GM23338 (cell line): ENCODE data around the gene LTBR. TPM values are rescaled to one million over a fixed set of nuclear protein-coding genes. Genes with fewer than 3 reads are reported as not detected.

Experiments
- ATAC-seq: fragments of 200-7000 bp; cut with Tn5 transposase; 3 replicates; pipeline ENCODE4 v1.9.1; 2020
- DNase-seq: peaks from one replicate; pipeline ENCODE4 v3.0.0-alpha.2; 2015; ENCODE audit warnings: low spot score
- H2AFZ ChIP-seq: fragments of 200-600 bp; sonication (generic); 2 replicates; pipeline ENCODE4 v1.8.0; 2016; ENCODE audit warnings: antibody characterized with exemption, mild to moderate bottlenecking, moderate library complexity
- H3F3A ChIP-seq: fragments of 200-600 bp; sonication (generic); replicated peaks from 2 replicates; pipeline ENCODE4 v1.8.0; 2017; ENCODE audit warnings: antibody characterized with exemption, mixed run types, low read depth
- H3K27ac ChIP-seq: fragments of 200-600 bp; sonication (generic); 2 replicates; pipeline ENCODE4 v1.6.1; 2016; ENCODE audit warnings: low read depth
- H3K27me3 ChIP-seq: fragments of 200-600 bp; sonication (generic); 2 replicates; pipeline ENCODE4 v1.8.0; 2016; ENCODE audit warnings: mild to moderate bottlenecking, mixed run types, moderate library complexity; ENCODE audit not compliant: insufficient read depth
- H3K36me3 ChIP-seq: fragments of 200-600 bp; sonication (generic); 2 replicates; pipeline ENCODE4 v1.8.0; 2016; ENCODE audit warnings: mild to moderate bottlenecking; ENCODE audit not compliant: insufficient read depth
- H3K4me1 ChIP-seq: fragments of 200-600 bp; sonication (generic); 2 replicates; pipeline ENCODE4 v1.8.0; 2016; ENCODE audit warnings: mild to moderate bottlenecking, moderate library complexity; ENCODE audit not compliant: insufficient read depth
- H3K4me2 ChIP-seq: fragments of 200-600 bp; sonication (generic); 2 replicates; pipeline ENCODE4 v1.7.1; 2017; ENCODE audit warnings: mixed run types
- H3K4me3 ChIP-seq: fragments of 200-600 bp; sonication (generic); 2 replicates; pipeline ENCODE4 v1.6.1; 2016; ENCODE audit warnings: mixed run types
- H3K79me2 ChIP-seq: fragments of 200-600 bp; sonication (generic); replicated peaks from 2 replicates; pipeline ENCODE4 v1.8.0; 2017; ENCODE audit warnings: mild to moderate bottlenecking; ENCODE audit not compliant: insufficient read depth
- H3K9me2 ChIP-seq: fragments of 200-600 bp; sonication (generic); 2 replicates; pipeline ENCODE4 v1.8.0; 2017; ENCODE audit not compliant: insufficient read depth
- H4K20me1 ChIP-seq: fragments of 200-600 bp; sonication (generic); replicated peaks from 2 replicates; pipeline ENCODE4 v1.8.0; 2017; ENCODE audit warnings: mild to moderate bottlenecking; ENCODE audit not compliant: insufficient read depth
- H3K27ac Mint-ChIP-seq: 2 replicates; pipeline ENCODE4 v1.8.0; 2020; ENCODE audit warnings: inconsistent platforms, mild to moderate bottlenecking, moderate library complexity, mixed read lengths
- H3K27me3 Mint-ChIP-seq: 3 replicates; pipeline ENCODE4 v1.8.0; 2022; ENCODE audit warnings: low read depth, mild to moderate bottlenecking, moderate library complexity, mixed read lengths, inconsistent platforms; ENCODE audit not compliant: insufficient read depth, poor library complexity
- H3K36me3 Mint-ChIP-seq: 3 replicates; pipeline ENCODE4 v1.8.0; 2021; ENCODE audit warnings: low read depth, mild to moderate bottlenecking, inconsistent platforms, moderate library complexity, mixed read lengths
- H3K4me1 Mint-ChIP-seq: 3 replicates; pipeline ENCODE4 v1.8.0; 2020; ENCODE audit warnings: mild to moderate bottlenecking, inconsistent platforms, mixed read lengths
- H3K4me3 Mint-ChIP-seq: 3 replicates; pipeline ENCODE4 v1.8.0; 2021; ENCODE audit warnings: moderate library complexity, mild to moderate bottlenecking, inconsistent platforms, mixed read lengths
- H3K9me3 Mint-ChIP-seq: 3 replicates; pipeline ENCODE4 v1.8.0; 2020; ENCODE audit warnings: moderate library complexity, mild to moderate bottlenecking, inconsistent platforms, mixed read lengths
- CREB1 ChIP-seq: fragments of 250-450 bp; sonication (Bioruptor Pico); IDR thresholded peaks from 2 replicates; pipeline ENCODE4 v1.5.0; 2020; ENCODE audit warnings: low read depth, mild to moderate bottlenecking, moderate library complexity
- EZH2 ChIP-seq: fragments of 200-600 bp; sonication (generic); IDR thresholded peaks from one replicate; pipeline ENCODE4 v1.8.0; 2017; ENCODE audit warnings: antibody characterized with exemption, mild to moderate bottlenecking, low read depth; ENCODE audit not compliant: unreplicated experiment
- POLR2AphosphoS5 ChIP-seq: IDR thresholded peaks from 2 replicates; pipeline ENCODE4 v1.6.1; 2016; ENCODE audit warnings: antibody characterized with exemption, low read depth
- REST ChIP-seq: IDR thresholded peaks from one replicate; pipeline ENCODE4 v1.6.1; 2018; ENCODE audit warnings: antibody characterized with exemption; ENCODE audit not compliant: unreplicated experiment
- STAT1 ChIP-seq: IDR thresholded peaks from one replicate; pipeline ENCODE4 v1.6.1; 2016; ENCODE audit warnings: antibody characterized with exemption; ENCODE audit not compliant: unreplicated experiment
- ZNF331 ChIP-seq: fragments of 250-450 bp; sonication (Bioruptor Pico); IDR thresholded peaks from 2 replicates; pipeline ENCODE4 v1.5.0; 2020; ENCODE audit warnings: low read depth, mild to moderate bottlenecking, moderate library complexity
- polyA plus RNA-seq: library from polyadenylated mRNA; unstranded; fragments of >200 nt; fragmentation: Nextera tagmentation; extraction: Ambion mirVana; gene quantifications from 2 replicates; pipeline ENCODE4 v1.2.1, GENCODE V29; 2016
- total RNA-seq: library from RNA; depleted of rRNA; stranded (reverse); fragments of >200 nt; shearing (Covaris generic); gene quantifications from 2 replicates; pipeline ENCODE4 v1.2.3, GENCODE V29; 2014
- TF ChIP-seq, protein P1 (sequence below): IDR thresholded peaks from 2 replicates; pipeline ENCODE4 v1.6.1; 2016; ENCODE audit warnings: antibody characterized with exemption

The LTBR gene
- total and polyA plus RNA-seq, 2 experiments from 2014 or later, result 6.1 to 6.8 TPM

DNA sequence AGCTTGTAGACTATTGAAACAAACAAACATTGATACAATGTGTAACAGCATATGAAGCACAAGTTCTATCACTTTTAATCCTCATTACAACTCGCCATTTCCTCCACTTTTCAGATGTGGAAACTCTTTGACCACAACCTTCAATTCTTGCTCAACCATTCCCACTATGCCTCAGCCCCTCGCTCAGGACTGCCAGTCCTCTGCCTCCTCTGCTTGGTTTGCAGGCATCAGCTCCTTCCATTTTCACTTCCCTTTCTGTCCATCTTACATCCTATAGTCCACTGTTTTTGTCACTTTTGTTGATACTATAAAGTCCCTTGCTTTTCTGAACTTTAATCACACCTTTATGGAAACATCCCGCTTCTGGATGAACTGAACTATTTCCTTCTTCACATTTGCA, 32.6 kb downstream of the LTBR start:
- no peaks in the 10 kb centered on the region for H3K4me1 ChIP-seq
- Mint-ChIP-seq H3K27me3 (peaks cover 2% of the 10 kb centered on the region), H3K36me3 (no peaks in the 10 kb centered on the region), H3K4me1 (no peaks in the 10 kb centered on the region), H3K4me3 (no peak overlapping the region), H3K27ac (no peak overlapping the region), H3K9me3 (no peaks in the 10 kb centered on the region)
- no peak overlapping the region for H3K27ac ChIP-seq
- no peak overlapping the region for H3K4me2 ChIP-seq
- TF ChIP-seq, protein P1, sequence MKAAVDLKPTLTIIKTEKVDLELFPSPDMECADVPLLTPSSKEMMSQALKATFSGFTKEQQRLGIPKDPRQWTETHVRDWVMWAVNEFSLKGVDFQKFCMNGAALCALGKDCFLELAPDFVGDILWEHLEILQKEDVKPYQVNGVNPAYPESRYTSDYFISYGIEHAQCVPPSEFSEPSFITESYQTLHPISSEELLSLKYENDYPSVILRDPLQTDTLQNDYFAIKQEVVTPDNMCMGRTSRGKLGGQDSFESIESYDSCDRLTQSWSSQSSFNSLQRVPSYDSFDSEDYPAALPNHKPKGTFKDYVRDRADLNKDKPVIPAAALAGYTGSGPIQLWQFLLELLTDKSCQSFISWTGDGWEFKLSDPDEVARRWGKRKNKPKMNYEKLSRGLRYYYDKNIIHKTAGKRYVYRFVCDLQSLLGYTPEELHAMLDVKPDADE, result no peak
- no peaks in the 10 kb centered on the region for H4K20me1 ChIP-seq
- H3F3A ChIP-seq, result no peaks in the 10 kb centered on the region
- no peaks in the 10 kb centered on the region for H3K27me3 ChIP-seq
- no peak overlapping the region for H3K4me3 ChIP-seq
- no peaks in the 10 kb centered on the region for H3K9me2 ChIP-seq
- H3K79me2 ChIP-seq, result no peaks in the 10 kb centered on the region
- H3K36me3 ChIP-seq, result no peaks in the 10 kb centered on the region
- H2AFZ ChIP-seq, result no peak overlapping the region
- no peak for ATAC-seq
- no peak for DNase-seq

GRCh38 chr12:6418796-6419195, 34.8 kb downstream of the LTBR start:
- no peak overlapping the region for H3K27ac ChIP-seq
- Mint-ChIP-seq H3K9me3 (no peaks in the 10 kb centered on the region), H3K4me3 (no peak overlapping the region), H3K36me3 (no peaks in the 10 kb centered on the region), H3K27me3 (peaks cover 6% of the 10 kb centered on the region), H3K27ac (no peak overlapping the region), H3K4me1 (no peaks in the 10 kb centered on the region; the same call in 2 of the 3 replicates)
- H3K9me2 ChIP-seq, result no peaks in the 10 kb centered on the region
- no peaks in the 10 kb centered on the region for H3K27me3 ChIP-seq
- no peak overlapping the region for H2AFZ ChIP-seq
- DNase-seq (no peak), ATAC-seq (no peak)
- H3K4me2 ChIP-seq, result no peak overlapping the region
- no peaks in the 10 kb centered on the region for H3K4me1 ChIP-seq
- no peaks in the 10 kb centered on the region for H3K79me2 ChIP-seq
- H3F3A ChIP-seq, result no peaks in the 10 kb centered on the region
- no peak for TF ChIP-seq POLR2AphosphoS5
- TF ChIP-seq STAT1, result no peak
- no peak for TF ChIP-seq EZH2
- TF ChIP-seq, protein P1, result no peak
- H3K4me3 ChIP-seq, result no peak overlapping the region
- H4K20me1 ChIP-seq, result no peaks in the 10 kb centered on the region
- H3K36me3 ChIP-seq, result no peaks in the 10 kb centered on the region

DNA sequence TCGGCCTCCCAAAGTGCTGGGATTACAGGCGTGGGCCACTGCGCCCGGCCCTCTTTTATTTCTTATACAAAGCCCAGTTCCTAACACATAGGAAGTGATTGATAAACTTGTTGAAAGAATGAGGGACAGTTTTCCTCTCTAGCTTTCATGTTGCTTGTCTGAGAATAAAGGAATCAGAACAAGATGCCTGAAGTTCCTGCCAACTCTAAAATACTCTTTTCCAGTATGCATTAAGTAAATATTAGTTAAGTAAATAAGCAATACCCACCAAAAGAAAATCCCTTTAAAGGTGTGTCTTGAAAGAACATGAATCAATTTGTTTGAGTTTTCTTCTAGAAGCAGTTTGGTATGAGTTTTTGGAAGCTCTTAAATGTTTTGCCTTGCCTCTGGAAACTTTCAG, 36.4 kb downstream of the LTBR start:
- no peak for DNase-seq
- Histone ChIP-seq H3K27ac (no peak overlapping the region), H3K9me2 (no peaks in the 10 kb centered on the region), H3K4me1 (no peaks in the 10 kb centered on the region), H4K20me1 (no peaks in the 10 kb centered on the region), H3K27me3 (no peaks in the 10 kb centered on the region), H3K36me3 (no peaks in the 10 kb centered on the region), H2AFZ (0 out of 2 replicates have a peak overlapping the region, but pooled peaks have one; percentile 29), H3F3A (no peaks in the 10 kb centered on the region), H3K4me2 (no peak overlapping the region), H3K4me3 (no peak overlapping the region), H3K79me2 (no peaks in the 10 kb centered on the region)
- H3K27ac Mint-ChIP-seq, result no peak overlapping the region
- peaks cover 5% of the 10 kb centered on the region; the same call in 2 of the 3 replicates for H3K4me1 Mint-ChIP-seq
- no peaks in the 10 kb centered on the region for H3K36me3 Mint-ChIP-seq
- H3K9me3 Mint-ChIP-seq, result no peaks in the 10 kb centered on the region
- H3K27me3 Mint-ChIP-seq, result peaks cover 8% of the 10 kb centered on the region
- no peak overlapping the region for H3K4me3 Mint-ChIP-seq
- no peak for ATAC-seq
- no peak for TF ChIP-seq REST
- TF ChIP-seq ZNF331 (CRISPR knock-in tag), result no peak
- TF ChIP-seq POLR2AphosphoS5, result no peak
- TF ChIP-seq CREB1, result no peak
- TF ChIP-seq, protein P1, result no peak
